ENCODE data around the gene PTPN18.

GRCh38 chr2:130372833-130373807 is 17.3 kb downstream of the PTPN18 start:
- TF ChIP-seq POLR2A (IDR thresholded peaks at IDR 0.05) (no peak), CTCF (IDR thresholded peaks at IDR 0.05) (no peak)
